Activated gamma-delta T cell treated with Interleukin-2 at 50 U/mL for 16 hours (primary cell): Measurements from ENCODE around the gene SLC11A2.
"Not testable (repeated sequence)": the region's sequence is repeated elsewhere in the genome, so short reads cannot be mapped to it uniquely, and the experiment has no call there.

Experiments
- DNase-seq: peaks from one replicate; pipeline ENCODE4 v3.0.0-alpha.2; 2020

Gene SLC11A2

GRCh38 chr12:51025338-51025835 lies 797 bp downstream of the SLC11A2 start:
- no peak for DNase-seq

GRCh38 chr12:51023625-51024382 lies 2.4 kb downstream of the SLC11A2 start:
- DNase-seq: no peak

GRCh38 chr12:51021694-51022093 lies 4.5 kb downstream of the SLC11A2 start:
- no peak for DNase-seq

- no peak for DNase-seq
These were observed 5.6 kb downstream of the SLC11A2 start for GRCh38 chr12:51020448-51021182.

- no peak for DNase-seq
These were observed 6.3 kb downstream of the SLC11A2 start for GRCh38 chr12:51019927-51020326.

GRCh38 chr12:51018956-51019355 lies 7.2 kb downstream of the SLC11A2 start:
- DNase-seq: no peak

GRCh38 chr12:51017452-51017851 lies 8.7 kb downstream of the SLC11A2 start:
- DNase-seq: no peak

GRCh38 chr12:51014467-51014866 lies 11.7 kb downstream of the SLC11A2 start:
- DNase-seq: not testable (repeated sequence)

GRCh38 chr12:51013441-51013840 lies 12.7 kb downstream of the SLC11A2 start:
- DNase-seq: no peak

- no peak for DNase-seq
These were observed 13.5 kb downstream of the SLC11A2 start for GRCh38 chr12:51012570-51013236.

- no peak for DNase-seq
These were observed 14.2 kb downstream of the SLC11A2 start for GRCh38 chr12:51011955-51012354.

GRCh38 chr12:51009056-51009440 lies 17.1 kb downstream of the SLC11A2 start:
- DNase-seq: peak; percentile 47

GRCh38 chr12:51008329-51009055 lies 17.7 kb downstream of the SLC11A2 start:
- no peak for DNase-seq

- DNase-seq: no peak
These were observed 20.5 kb downstream of the SLC11A2 start for GRCh38 chr12:51005671-51006070.

GRCh38 chr12:51005030-51005429 lies 21.2 kb downstream of the SLC11A2 start:
- DNase-seq: no peak

GRCh38 chr12:51004504-51004903 lies 21.7 kb downstream of the SLC11A2 start:
- DNase-seq: no peak

GRCh38 chr12:51001799-51002198 lies 24.4 kb downstream of the SLC11A2 start:
- DNase-seq: no peak

- DNase-seq: no peak
These were observed 25.9 kb downstream of the SLC11A2 start for GRCh38 chr12:51000245-51000644.

GRCh38 chr12:50999093-50999492 lies 27.1 kb downstream of the SLC11A2 start:
- DNase-seq: no peak

GRCh38 chr12:50992819-50993218 lies 33.4 kb downstream of the SLC11A2 start:
- no peak for DNase-seq

GRCh38 chr12:50991291-50991690 lies 34.9 kb downstream of the SLC11A2 start:
- DNase-seq: no peak

- no peak for DNase-seq
These were observed 35.4 kb downstream of the SLC11A2 start for GRCh38 chr12:50990791-50991190.

GRCh38 chr12:50990147-50990727 lies 35.9 kb downstream of the SLC11A2 start:
- DNase-seq: no peak
